Activated naive CD4-positive, alpha-beta T cell treated with anti-CD3 and anti-CD28 coated beads, Interleukin-2, amount 50 U/mL, for 16 hours (primary cell): ENCODE data around the gene MRPS24.
"Not testable (repeated sequence)": the region's sequence is repeated elsewhere in the genome, so short reads cannot be mapped to it uniquely, and the experiment has no call there.

Experiments
- DNase-seq: peaks from one replicate; pipeline ENCODE4 v3.0.0-alpha.2; 2020

The MRPS24 gene

DNA sequence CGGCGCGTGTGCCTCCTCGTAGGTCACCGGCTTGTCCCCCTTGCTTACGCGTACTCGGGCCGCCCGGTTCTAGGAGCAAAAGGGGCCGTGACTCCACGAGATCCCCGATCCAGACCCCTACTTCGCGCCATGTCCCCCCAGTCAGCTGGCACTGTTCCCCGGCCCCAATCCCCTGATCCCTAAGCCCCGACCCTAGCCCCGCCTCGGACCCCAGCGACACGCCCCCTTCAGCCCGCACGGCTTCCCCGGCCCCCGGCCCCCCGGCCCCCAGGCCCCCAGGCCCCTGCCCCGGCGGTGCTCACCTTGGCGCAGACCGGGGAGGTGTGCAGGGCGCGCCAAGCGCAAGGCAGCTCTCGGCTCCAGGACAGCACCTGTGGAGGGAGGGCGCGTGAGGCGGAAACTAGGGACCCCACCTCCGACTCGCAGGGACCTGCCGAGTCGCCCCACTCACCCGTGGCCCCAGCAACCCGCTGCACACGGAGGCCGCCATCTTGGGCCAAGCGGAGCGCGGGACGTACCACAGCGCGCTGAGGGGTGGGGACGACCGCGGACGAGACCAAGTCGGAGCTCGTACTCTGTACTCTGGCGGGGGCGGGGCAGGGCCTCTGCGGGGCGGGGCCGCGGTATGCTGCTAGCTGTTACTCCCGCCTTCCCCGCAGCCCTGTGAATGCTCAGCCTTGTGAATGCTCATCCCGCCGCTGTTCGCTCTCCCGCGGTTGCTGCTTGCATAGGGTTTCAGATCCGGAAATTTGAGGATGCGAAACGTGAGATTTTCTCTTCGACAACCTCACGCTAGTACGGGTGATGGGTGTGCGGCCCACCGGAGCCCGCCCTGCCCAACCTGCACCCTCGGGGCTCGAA lies at the start of gene MRPS24:
MRPS24 (minus strand) TSS at position 512 of the 861 bp plus-strand sequence; CDS start at position 490, 22 bp downstream.
- DNase-seq, result peak; percentile 94

DNA sequence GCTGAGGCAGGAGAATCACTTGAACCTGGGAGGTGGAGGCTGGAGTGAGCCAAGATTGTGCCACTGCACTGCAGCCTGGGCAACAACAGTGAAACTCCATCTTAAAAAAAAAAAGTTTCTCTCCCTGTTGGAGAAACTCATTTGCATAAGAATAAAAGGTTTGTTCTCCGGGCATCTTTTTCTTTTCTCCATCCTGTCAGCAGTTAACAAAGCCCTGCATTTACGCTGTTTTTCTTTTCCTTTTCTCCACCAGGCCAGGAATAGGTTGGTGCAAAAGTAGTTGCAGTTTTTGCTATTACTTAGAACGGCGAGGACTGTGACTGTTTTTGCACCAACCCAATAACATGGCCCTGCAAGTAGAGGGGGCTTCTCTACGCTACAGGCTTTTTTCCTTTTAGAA lies 46.6 kb upstream of the MRPS24 start:
- DNase-seq, result no peak

DNA sequence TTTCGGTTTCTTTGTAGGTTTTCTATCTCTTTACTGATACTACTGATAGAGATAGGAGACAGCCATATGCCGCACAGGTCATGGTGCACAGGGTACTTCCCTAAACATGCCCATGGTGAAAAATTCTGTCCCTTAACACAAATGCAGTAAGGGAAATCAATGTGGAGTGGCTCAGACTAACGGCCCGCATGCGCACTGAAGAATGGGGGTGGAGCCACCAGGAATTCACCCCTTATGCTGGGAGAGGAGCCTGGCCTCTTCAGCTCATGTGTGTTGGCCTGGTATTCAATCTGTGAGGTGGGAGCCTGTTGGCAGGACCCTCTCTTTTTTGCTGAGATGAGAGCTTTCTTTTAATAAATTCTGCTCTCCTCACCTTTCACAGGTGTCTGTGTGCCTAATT lies 45.5 kb upstream of the MRPS24 start:
- no peak for DNase-seq

DNA sequence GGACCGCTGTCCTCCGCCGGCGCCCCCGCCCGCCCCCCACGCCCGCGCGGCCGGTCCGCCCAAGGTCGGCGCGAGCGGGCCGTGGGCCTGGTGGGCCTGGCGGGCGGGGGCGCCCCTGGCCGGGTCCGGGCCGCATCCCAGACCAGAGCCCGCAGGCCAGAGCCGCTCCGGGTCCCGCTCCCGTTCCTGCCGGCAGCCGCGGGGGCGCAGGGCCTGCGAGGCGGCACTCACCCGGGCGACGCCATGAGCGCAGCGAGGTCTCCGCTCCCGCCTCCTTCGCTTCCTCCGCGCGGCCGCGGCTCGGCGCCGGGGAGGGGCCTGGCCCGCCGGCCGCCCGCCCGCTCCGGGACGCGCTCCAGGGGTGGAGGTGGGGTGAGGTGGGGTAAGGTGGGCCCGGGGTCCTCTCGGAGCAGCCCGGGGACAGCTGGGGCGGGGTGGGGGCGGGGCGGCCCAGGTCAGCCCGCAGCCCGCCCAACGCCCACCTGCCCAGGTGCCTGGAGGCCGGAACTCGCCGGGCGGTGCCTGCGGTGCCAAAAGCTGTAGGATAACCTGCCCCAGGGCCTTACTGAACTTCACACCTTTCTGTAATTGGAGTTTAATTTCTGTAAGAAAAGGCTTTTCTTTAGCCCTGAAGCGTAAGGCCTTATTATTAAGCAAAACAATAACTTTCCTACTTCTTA lies 37.2 kb upstream of the MRPS24 start, which contains the start of gene URGCP:
URGCP (minus strand) TSS at position 266 of the 680 bp plus-strand sequence; CDS start at position 245, 21 bp downstream.
- peak; percentile 62 for DNase-seq

DNA sequence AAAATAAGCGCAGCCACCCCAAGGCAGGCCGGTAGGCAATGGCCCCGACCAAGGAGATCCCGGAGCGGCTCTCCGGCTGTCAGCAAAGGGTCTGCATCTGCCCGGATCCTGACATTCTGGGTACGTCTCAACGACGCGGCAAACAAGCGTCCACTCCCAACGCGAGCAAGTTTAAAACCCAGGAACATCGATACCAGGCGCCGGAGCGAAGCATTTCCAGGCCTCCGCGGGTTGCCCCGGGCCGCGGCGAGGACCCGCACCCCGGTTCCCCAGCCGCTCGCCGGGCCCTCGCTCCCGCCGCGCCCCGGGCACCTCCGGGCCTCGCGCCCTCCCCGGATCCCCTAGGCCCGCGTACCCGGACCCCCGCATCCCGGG lies 36.6 kb upstream of the MRPS24 start:
- DNase-seq, result peak; percentile 21

- no peak for DNase-seq
Measured at GRCh38 chr7:43905209-43905946, 36.1 kb upstream of the MRPS24 start.

- no peak for DNase-seq
Measured at GRCh38 chr7:43904533-43905208, 35.4 kb upstream of the MRPS24 start.

GRCh38 chr7:43902542-43903054 lies 33.3 kb upstream of the MRPS24 start:
- no peak for DNase-seq

GRCh38 chr7:43898571-43898970 lies 29.3 kb upstream of the MRPS24 start:
- DNase-seq, result not testable (repeated sequence)

DNA sequence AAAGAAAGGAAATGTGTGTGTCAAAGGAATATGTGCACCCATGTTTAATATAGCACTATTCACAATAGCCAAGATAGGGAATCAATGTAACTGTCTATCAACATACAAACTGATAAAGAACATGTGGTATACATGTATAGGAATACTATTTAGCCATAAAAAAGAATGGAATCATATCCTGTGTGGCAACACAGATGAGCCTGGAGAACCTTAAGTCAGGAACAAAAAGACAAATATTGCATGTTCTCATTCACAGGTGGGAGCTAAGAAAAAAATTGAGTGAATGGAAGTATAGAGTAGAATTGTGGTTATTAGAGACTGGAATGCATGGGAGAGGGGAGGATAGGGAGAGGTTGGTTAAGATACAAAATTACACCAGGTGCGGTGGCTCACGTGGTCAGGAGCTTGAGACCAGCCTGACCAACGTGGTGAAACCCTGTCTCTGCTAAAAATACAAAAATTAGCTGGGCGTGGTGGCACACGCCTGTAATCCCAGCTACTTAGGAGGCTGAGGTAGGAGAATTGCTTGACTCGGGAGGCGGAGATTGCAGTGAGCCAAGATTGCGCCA lies 26.6 kb upstream of the MRPS24 start:
- DNase-seq, result no peak

DNA sequence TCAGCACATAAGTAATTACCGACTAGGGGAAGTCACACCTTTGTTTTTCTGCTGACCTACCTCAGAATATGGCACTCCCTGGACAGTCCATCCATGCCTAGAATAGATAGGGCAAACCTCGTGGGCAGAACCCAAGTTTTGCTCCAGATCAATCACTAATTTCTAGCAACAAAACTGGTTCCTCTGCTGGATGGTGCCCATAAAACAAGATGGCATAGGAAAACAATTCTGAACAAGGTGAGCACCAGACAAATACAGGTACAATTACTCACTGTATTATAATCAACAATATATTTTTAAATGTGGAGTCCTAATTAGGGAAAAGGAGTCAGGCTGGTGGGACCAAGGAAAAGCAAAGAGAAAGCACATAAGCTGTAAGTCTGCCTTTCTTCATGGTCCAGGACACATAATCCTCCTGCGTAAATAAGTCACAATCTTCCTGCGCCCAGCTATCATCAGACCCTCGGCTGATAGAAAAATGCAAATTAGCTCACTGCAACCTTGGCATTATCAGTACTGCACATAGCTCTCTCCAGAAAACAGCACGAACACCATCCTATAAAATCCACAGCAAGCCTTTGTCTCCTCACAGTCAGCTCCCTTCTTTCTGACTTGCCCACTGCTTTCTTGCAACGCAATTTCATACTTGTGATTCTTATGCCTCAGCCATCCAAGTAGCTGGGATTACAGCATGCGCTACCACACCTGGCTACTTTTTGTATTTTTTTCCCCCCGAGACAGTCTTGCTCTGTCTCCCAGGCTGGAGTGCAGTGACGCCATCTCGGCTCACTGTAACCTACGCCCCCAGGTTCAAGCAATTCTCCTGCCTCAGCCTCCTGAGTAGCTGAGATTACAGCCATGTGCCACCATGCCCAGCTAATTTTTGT lies 22.0 kb upstream of the MRPS24 start:
- DNase-seq, result no peak

- no peak for DNase-seq
Measured at GRCh38 chr7:43890468-43890867, 21.2 kb upstream of the MRPS24 start.

DNA sequence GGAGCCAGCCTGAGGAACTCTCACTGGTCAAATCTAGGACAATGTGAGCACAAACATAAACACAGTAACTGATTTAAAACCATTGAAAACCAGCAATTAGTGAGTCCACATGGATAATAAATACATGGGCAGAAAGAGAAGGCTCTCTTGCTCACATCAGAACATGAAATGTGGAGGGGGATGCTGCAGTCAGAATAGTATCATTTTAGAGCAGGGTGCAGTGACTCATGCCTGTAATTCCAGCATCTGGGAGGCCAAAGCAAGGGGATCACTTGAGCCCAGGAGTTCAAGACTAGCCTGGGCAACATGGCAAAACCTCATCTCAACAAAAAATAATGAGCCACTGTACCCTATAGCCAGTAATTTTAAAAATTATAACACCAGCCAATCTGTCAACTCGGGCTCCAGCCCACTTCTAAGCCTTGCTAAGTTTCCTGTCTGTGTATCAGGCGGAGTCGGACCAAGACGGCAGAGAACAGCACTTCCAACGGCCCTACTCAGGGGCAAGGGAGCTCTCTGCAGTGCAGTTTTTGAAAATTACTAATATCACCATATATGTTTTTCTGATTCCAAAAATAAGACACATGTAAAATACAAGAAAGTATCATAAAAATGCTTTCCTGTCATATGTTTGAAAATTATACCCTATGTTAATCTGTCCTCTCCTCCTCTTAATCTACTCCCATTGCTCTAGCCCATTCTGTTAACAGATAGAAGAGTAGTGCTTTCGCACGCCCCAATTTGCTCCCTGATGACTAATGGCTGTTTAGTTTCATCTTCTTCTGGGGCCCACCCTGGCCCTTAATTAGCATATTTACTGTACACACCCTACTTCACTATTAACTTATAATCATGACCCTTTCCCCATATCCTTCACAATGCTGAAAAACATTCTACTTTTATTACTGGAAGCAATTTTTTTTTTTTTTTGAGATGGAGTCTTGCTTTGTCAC lies 20.0 kb upstream of the MRPS24 start:
- DNase-seq, result no peak

DNA sequence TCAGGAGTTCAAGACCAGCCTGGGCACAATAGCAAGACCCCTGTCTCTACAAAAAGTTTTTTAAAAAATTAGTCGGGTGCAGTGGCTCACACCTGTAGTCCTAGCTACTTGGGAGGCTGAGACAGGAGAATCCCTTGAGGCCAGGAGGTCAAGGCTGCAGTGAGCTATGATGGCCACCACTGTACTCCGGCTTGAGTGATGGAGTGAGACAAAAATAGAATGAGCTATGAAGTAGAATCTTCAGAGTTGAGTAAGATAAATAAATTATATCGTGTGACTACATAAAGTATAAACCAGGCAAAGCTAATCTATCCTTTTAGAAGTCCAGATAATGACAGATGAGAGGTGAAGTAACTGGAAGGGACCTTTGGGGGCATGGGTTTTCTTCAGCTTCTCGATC lies 15.3 kb upstream of the MRPS24 start:
- no peak for DNase-seq

GRCh38 chr7:43884209-43884608 lies 14.9 kb upstream of the MRPS24 start:
- no peak for DNase-seq

DNA sequence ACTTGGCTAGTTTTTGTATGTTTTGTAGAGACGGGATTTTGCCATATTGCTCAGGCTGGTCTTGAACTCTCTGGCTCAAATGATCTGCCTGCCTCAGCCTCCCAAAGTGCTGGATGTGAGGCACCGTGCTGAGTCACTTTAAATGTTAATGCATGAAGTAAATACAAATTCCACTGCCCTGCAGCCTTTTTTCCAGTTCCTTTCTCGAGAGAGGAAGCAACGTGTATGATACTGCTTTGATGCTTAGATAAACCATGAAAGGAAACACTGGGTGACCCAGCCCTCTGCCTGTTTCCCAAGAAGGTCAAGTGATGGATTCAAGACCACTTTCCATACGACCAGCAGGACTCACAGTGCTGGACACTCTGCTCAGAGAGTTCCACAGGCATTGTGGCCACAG lies 11.3 kb upstream of the MRPS24 start:
- DNase-seq, result no peak

DNA sequence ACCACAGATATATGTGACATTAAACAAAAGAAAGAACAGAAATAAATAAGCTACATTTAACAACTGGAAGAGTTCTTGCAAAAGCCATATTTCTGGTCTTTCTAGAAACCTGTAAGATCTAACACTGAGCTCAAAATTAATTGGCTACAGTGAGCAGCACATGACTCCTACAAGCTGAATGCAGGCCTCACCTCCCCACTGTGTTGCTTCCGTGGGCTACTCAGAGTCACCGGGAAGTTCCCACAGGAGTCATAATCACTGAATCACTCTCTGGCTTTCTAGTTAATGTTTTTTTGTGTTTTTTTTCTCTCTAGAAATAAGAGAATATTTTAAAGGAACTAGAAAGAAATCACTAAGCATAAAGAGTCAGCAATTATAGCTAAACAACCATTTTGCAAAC lies 10.2 kb upstream of the MRPS24 start:
- DNase-seq, result no peak

DNA sequence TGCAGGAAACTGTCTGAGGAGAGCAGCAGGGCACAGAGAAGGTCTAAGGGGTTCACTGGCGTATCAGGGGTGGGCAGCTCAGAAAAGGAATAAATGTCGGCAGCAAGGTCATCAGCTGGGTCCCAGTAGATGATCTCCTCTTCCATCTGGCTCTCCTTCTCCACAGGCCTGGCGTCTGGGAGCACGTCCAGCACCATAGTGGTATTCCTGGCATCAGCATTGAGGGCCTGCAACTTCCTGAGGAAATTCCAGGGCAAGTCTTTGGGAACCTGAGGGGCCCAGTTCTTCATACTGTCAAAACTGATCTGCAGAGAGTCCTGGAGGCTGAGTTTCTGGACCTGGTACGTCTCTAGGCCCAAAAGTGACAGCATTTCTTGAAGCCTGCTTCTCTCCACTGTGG lies 9.6 kb upstream of the MRPS24 start:
- DNase-seq, result no peak

DNA sequence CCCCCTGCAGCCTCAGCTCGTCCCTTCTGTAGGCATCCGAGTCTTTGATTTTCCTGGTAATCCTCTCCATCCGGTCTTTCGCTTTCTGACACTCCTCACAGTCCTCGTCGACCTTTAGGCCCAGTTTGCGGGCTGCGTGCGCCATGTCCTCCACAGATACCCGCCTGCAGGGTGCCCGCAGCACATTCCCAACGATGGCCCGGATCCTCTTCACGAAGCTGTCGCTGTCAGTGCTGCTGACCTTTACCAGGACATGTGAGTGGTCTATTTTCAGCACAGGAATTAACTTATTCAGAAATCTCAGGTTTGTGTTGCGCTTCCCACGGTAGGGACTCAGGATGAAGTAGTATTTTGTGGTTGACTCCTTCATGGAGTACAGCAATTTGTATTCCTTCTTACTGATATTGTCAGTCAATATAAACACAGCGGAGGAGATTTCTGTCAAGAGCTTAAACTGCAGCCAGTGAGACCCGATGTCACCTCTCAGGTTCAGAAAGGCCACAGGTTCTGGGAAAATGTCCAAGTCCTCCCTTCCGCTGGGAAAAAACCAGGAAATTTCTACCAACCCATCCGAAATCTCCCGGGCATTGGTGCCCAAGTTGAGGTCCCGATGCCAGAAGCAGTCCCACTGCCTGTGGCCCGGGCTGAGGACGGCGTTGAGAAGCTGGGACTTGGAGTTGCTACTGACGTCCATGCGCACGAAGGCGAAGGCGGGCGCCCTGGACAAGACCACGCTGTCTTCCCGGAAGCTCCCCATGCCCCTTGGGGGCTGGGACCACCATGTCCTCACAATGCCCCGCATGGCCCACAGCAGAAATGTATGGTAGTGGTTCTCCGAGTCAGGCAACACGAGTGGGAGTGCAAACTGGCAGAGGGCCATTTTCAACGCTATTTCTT lies 8.9 kb upstream of the MRPS24 start:
- DNase-seq, result no peak
